ENCODE data around the gene HTR6.

Gene HTR6

GRCh38 chr1:19639999-19640362 is 24.7 kb upstream of the HTR6 start:
- no peak for DNase-seq

- no peak for DNase-seq
These were observed 24.0 kb upstream of the HTR6 start for GRCh38 chr1:19640363-19641316.

DNA sequence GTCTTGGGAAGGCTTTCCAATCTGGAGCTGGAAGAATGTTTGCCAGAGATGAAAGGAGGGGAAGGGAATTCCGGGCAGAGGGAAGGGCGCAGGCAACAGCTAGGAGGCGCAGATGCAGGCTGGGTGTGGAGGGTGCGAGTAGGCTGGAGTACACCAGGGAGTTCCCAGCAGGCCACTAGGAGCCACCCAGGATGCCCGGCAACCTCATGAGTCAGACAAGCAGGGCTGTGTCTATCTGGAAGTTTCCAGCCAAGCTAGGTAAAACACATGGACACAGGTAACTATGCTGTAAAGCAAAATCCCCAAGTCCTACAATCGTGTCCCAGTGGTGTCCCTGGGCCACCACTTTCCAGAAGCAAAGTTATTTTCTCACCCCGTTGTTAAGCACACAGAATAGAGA is 21.6 kb upstream of the HTR6 start:
- DNase-seq, result no peak

DNA sequence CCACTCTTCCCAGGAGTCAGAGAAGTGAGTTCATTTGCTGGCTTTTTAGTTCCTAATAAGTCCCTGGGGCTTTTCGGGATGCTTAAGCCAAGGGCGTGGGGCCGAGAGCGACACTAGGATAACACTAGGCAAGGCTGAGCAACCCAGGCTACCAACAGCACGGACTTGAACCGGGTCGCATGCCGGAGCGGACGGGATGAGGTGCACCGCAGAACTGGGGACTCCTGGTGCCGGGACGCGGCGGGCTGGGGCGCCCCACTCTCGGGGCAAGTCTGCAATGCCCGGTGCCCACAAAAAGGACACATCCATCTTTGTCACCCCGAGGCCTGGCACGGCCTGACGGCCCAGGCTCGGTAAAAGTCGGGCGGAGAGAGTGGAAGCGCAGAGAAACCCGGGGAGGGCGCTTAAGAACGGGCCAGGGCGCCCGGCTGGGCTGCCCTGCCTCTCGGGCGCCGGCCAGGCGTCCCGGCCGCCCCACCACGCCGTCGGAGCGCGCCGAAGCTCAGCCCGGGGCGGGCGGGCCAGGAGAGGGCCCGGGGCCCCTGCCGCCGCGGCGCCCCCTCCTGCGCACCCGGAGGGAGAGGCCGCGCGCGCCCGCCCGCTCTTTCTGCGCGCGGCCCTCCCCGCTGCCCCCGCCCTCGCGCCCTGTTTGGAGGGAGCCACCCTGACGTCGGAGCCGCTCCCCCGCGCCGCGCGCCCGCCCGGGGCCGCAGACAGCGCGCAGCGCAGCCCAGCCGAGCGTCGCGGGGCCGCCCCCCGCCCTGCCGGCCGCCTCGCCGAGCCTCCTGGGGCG is 20.9 kb upstream of the HTR6 start, which contains the start of gene NBL1:
Gene NBL1, plus strand, starts transcription at position 710 of the 793 bp plus-strand sequence. CDS start 10,720 bp downstream, outside the sequence.
- DNase-seq, result peak; percentile 73

DNA sequence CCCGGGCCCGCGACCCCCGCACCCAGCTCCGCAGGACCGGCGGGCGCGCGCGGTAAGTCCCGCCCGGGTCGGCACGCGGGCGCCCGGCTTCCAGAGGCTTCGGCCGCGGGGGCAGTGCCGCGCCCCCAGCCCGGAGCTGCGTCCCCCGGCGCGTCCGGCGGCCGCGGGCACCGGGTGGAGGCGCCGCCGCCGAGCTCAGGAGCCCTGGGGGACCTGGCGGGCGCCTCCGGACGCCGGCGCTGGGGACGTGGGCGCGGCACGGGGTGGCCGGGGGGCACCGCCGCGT is 20.3 kb upstream of the HTR6 start:
- DNase-seq, result no peak

- peak in 1 of 2 experiments; percentile 48 for DNase-seq
These were observed 19.8 kb upstream of the HTR6 start for GRCh38 chr1:19644681-19645410.

GRCh38 chr1:19645411-19646251 is 19.0 kb upstream of the HTR6 start:
- DNase-seq, result no peak

GRCh38 chr1:19646377-19647319 is 18.0 kb upstream of the HTR6 start:
- DNase-seq, result no peak

- DNase-seq, result no peak
These were observed 17.0 kb upstream of the HTR6 start for GRCh38 chr1:19647643-19648042.

DNA sequence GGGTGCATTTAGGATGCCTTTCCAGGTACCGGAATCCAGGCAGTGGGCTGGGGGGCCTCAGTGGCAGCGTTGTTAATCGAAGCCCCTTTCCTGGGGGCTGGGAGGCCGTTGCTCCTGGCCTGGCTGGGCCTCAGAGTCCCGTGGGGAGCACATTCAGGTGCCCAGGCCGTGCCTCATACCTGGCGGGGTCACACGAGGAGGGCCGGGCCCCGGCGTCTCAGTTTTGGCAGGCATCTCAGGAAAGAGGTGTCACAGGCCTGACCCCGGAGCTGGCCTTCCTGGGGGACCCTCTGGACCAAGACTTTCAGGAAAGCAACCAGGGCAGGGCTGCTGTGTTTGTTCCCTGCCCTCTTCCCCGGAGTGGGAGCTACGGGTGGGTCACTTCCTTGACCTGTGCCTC is 16.4 kb upstream of the HTR6 start:
- DNase-seq, result no peak

DNA sequence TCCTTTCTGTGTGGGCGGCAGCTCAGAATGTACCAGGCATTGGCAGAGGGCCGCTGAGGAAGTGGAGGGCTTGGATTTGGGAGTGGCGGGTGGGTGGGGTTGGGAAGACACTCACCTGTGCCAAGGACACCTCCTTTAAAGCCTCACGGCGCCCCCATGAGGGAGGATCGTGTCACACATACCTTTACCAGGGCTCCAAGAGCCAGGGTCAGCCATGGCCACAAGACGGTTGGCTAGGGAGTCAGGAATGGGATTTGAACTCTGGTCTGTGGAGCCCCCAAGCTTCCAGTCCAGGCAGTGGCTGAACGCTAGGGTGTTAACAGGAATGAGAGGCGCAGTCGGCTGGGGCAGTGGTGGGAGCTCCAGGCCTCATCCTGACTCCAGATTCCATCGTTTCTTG is 16.0 kb upstream of the HTR6 start:
- no peak for DNase-seq

DNA sequence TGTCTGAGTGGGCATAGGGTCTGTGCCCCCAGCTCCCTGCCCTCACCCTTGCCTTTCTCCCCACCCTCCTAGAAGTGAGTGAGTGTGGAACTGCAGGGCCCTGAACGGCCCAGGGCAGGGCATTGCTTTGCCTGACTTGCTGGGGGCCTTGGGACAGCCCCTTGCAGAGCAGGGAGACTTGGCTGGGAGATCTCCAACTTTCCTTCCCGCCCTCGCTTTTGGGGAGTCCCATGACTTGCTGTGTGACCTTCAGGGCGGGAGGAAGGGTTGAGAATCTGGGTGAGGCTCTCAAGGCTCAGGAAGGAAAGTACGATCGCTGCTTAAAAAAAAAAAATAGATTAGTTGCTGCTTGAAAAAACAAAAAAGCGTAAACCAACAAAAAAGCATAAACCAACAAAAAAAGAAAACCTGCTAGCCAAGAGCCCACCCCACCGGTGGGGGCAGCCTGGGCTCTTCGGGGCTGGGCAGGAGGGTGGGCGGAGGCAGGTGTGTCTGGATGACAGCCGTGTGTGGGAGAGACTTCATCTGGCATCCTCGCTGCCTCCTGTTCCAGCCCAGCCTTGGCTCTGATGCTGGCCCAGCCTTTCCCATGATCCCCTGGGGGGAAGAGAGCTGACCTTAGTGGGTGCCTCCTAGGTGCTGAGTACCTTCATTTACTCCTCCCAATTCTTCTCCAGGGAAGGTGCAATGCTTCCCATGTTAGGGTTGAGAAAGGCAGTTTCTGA is 14.1 kb upstream of the HTR6 start:
- no peak for DNase-seq

- DNase-seq, result peak; percentile 26 to 39
These were observed 13.4 kb upstream of the HTR6 start for GRCh38 chr1:19651141-19651737.

GRCh38 chr1:19654386-19654785 is 10.3 kb upstream of the HTR6 start:
- DNase-seq, result no peak

DNA sequence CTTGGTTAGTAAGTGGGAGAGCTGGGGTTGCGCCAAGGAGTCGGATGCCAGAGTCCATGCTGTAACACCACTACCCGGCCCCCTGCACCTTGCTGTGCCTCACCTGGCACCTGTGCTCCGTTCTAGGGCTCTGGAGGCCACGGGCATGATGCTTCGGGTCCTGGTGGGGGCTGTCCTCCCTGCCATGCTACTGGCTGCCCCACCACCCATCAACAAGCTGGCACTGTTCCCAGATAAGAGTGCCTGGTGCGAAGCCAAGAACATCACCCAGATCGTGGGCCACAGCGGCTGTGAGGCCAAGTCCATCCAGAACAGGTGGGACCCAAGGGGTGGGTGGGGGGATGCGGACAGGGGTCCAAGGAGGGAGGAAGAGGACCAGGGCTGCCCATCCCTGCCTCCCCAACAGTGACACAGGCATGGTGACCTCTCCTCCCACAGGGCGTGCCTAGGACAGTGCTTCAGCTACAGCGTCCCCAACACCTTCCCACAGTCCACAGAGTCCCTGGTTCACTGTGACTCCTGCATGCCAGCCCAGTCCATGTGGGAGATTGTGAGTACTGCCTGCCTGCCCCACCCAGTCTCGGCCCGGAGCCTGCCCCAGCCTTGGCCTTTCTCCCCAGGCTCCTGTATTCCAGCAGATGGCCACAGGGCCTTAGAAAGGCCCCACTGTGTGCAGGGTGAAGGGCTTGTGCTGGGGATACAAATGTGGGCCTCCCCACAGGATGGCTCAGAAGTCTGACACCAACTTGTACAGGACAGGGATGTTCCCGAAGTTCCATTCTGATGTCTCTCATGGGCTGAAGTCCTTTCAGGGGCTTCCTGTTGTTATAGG is 9.6 kb upstream of the HTR6 start:
- DNase-seq, result no peak

DNA sequence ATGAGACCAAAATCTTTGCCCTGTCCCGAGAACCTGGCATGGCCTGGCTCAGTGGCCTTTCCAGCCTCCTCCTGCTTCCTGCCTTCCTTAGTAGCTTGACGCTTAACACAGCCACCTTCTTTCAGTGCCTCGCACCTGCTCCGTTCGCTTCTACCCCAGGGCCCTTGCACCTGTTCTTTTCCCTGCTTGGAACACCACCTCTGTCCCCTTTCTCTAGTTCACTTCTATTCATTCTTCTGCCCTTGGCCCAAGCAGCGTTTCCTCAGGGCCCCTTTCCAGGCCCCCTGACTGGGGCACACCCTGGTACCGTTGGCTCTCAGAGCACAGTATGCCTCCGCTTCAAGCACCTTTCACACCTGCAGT is 9.0 kb upstream of the HTR6 start:
- no peak for DNase-seq

GRCh38 chr1:19656134-19656779 is 8.4 kb upstream of the HTR6 start:
- DNase-seq, result no peak

GRCh38 chr1:19656780-19657466 is 7.8 kb upstream of the HTR6 start:
- DNase-seq, result no peak

Measured in stimulated activated CD4-positive, alpha-beta T cell treated with anti-CD3 and anti-CD28 coated beads, Interleukin-4, amount 100 ng/mL, for 4 hours (primary cell).